ENCODE measurements around the gene LGSN.

LGSN gene

DNA sequence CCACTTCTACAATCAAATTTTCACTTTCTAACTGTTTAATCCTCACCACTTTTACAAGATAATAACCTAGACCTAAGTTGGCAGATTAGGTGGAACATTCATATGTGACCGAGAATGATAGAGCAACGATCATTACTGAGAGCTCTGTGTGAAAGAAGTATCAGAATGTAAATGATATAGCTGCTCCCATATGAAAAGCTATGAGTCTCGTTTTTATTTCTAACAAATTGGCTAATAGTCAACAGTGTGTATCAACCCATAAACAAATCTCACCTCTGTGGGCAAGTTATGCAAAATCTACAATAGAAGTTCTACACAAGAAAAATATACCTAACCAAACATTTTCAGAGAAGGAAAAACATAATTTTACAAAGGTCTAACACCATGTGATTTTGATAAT, 3.7 kb downstream of the LGSN start:
- TF ChIP-seq, protein P1, sequence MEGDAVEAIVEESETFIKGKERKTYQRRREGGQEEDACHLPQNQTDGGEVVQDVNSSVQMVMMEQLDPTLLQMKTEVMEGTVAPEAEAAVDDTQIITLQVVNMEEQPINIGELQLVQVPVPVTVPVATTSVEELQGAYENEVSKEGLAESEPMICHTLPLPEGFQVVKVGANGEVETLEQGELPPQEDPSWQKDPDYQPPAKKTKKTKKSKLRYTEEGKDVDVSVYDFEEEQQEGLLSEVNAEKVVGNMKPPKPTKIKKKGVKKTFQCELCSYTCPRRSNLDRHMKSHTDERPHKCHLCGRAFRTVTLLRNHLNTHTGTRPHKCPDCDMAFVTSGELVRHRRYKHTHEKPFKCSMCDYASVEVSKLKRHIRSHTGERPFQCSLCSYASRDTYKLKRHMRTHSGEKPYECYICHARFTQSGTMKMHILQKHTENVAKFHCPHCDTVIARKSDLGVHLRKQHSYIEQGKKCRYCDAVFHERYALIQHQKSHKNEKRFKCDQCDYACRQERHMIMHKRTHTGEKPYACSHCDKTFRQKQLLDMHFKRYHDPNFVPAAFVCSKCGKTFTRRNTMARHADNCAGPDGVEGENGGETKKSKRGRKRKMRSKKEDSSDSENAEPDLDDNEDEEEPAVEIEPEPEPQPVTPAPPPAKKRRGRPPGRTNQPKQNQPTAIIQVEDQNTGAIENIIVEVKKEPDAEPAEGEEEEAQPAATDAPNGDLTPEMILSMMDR (IDR thresholded peaks at IDR 0.05; ENCODE audit: low read depth, low read length) = no peak
- TF ChIP-seq EZH2phosphoT487 (IDR thresholded peaks at IDR 0.05; ENCODE audit: low read depth) = no peak
- H3K27me3 ChIP-seq (ENCODE audit: low read depth, low read length) = no peaks in the 10 kb centered on the region
- H4K20me1 ChIP-seq (ENCODE audit: insufficient read depth, low read length) = no peaks in the 10 kb centered on the region
- H3K4me3 ChIP-seq (ENCODE audit: low read length) = no peak overlapping the region
- no peaks in the 10 kb centered on the region for H3K4me1 ChIP-seq (ENCODE audit: low read length)
- H3K4me2 ChIP-seq (ENCODE audit: low read length) = no peak overlapping the region
- no peaks in the 10 kb centered on the region for H3K79me2 ChIP-seq (ENCODE audit: low read length)
- no peak overlapping the region for H3K9ac ChIP-seq (ENCODE audit: low read length)
- no peak overlapping the region for H3K27ac ChIP-seq (ENCODE audit: low read length)
- no peak overlapping the region for H2AFZ ChIP-seq (ENCODE audit: low read depth, low read length)
- H3K9me3 ChIP-seq (ENCODE audit: insufficient read depth, low read length) = no peaks in the 10 kb centered on the region
- H3K36me3 ChIP-seq (replicated peaks; ENCODE audit: low read depth, low read length) = no peaks in the 10 kb centered on the region

DNA sequence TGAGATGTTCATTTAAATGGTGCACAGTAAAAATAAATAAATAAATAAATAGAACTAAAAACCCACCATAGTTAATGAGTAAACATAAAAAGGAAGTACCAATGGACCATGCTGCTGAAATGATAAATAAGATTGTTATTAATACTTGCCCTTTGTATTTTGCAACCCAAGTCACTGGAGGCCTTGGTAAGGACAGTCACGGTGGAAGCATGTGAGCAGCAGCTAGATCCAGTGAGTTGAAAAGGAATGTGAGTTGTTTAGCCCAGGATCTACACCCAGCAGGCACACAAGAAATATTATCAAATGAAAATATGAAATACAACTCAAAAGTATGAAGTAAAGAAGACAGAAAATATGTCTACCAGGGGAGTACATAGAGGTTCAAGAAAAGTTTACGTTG, 6.7 kb downstream of the LGSN start:
- no peak for TF ChIP-seq EZH2phosphoT487 (IDR thresholded peaks at IDR 0.05; ENCODE audit: low read depth)
- no peak overlapping the region for H3K27ac ChIP-seq (ENCODE audit: low read length)
- no peaks in the 10 kb centered on the region for H3K27me3 ChIP-seq (ENCODE audit: low read depth, low read length)
- no peaks in the 10 kb centered on the region for H3K4me1 ChIP-seq (ENCODE audit: low read length)
- no peak overlapping the region for H2AFZ ChIP-seq (ENCODE audit: low read depth, low read length)
- no peaks in the 10 kb centered on the region for H3K79me2 ChIP-seq (ENCODE audit: low read length)
- H3K9me3 ChIP-seq (ENCODE audit: insufficient read depth, low read length) = no peaks in the 10 kb centered on the region
- H3K4me3 ChIP-seq (ENCODE audit: low read length) = no peak overlapping the region
- H3K9ac ChIP-seq (ENCODE audit: low read length) = no peak overlapping the region
- H4K20me1 ChIP-seq (ENCODE audit: insufficient read depth, low read length) = no peaks in the 10 kb centered on the region
- H3K4me2 ChIP-seq (ENCODE audit: low read length) = no peak overlapping the region
- no peaks in the 10 kb centered on the region for H3K36me3 ChIP-seq (replicated peaks; ENCODE audit: low read depth, low read length)

DNA sequence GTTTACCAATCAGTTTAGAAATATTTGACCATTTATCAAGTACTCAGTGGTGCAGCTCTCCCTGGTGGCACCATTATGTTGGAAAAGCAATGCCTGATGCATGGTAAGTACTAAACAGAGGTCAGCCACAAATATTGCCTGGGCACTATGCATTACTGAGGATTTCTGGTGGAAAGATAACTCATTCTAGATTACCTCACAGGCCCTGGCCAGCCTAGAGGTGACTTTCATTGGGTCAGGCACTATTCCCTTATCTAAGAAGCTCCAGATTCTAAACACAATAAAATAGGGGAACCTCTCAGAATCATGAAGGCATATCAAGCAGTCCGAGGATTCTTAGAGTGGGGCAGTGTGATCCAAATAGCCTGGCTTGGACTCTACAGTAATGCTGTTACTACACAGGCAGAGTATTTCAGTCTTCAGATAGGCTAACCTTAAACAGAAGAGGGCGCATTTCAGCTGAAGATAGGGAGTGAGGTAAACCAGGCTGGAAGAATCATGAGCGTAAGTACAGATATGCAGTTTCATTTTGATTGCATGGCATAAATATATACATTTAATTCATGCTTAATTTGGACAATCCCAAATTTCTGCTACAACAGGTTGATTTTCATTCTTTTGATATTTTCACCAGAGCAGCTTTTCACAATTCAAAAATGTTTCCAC, 12.1 kb downstream of the LGSN start:
- Histone ChIP-seq H3K4me1 (ENCODE audit: low read length) (peaks cover 5% of the 10 kb centered on the region), H3K4me3 (ENCODE audit: low read length) (peak overlapping the region; percentile 73), H3K27me3 (ENCODE audit: low read depth, low read length) (no peaks in the 10 kb centered on the region), H3K4me2 (ENCODE audit: low read length) (peak overlapping the region; percentile 54), H2AFZ (ENCODE audit: low read depth, low read length) (0 out of 2 replicates have a peak overlapping the region, but pooled peaks have one; percentile 48), H3K9me3 (ENCODE audit: insufficient read depth, low read length) (no peaks in the 10 kb centered on the region), H4K20me1 (ENCODE audit: insufficient read depth, low read length) (no peaks in the 10 kb centered on the region), H3K9ac (ENCODE audit: low read length) (peak overlapping the region; percentile 11; the same call in 1 of the 2 replicates), H3K27ac (ENCODE audit: low read length) (no peak overlapping the region), H3K79me2 (ENCODE audit: low read length) (no peaks in the 10 kb centered on the region), H3K36me3 (replicated peaks; ENCODE audit: low read depth, low read length) (no peaks in the 10 kb centered on the region)
- no peak for TF ChIP-seq EZH2phosphoT487 (IDR thresholded peaks at IDR 0.05; ENCODE audit: low read depth)
- TF ChIP-seq, protein P1 (IDR thresholded peaks at IDR 0.05; ENCODE audit: low read depth, low read length) = peak; percentile 92

DNA sequence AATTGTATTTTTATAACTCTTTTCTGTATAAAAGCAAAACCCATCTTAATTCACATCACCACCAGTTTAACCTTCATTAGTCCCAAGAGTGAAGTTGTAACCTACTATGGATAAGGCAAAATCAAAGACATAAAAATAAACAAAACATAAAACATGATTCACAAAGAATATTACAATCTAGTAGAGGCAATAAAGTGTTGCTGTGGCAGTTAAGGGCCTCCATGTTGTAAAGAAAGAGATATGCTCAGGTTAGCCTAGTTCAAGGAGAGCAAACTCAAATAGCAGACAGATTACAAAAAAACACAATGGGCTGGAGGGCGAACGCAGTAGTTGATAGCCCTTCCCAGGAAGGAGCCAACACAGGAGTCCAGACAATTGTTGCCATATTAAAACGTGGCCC, 13.4 kb downstream of the LGSN start:
- Histone ChIP-seq H2AFZ (ENCODE audit: low read depth, low read length) (no peak overlapping the region), H3K9ac (ENCODE audit: low read length) (no peak overlapping the region), H3K27ac (ENCODE audit: low read length) (no peak overlapping the region)

More for the DNA sequence above, 13.4 kb downstream of the LGSN start:
- Histone ChIP-seq H3K4me3 (ENCODE audit: low read length) (no peak overlapping the region), H3K79me2 (ENCODE audit: low read length) (no peaks in the 10 kb centered on the region), H3K4me1 (ENCODE audit: low read length) (peaks cover 5% of the 10 kb centered on the region), H4K20me1 (ENCODE audit: insufficient read depth, low read length) (no peaks in the 10 kb centered on the region), H3K36me3 (replicated peaks; ENCODE audit: low read depth, low read length) (no peaks in the 10 kb centered on the region), H3K9me3 (ENCODE audit: insufficient read depth, low read length) (no peaks in the 10 kb centered on the region), H3K27me3 (ENCODE audit: low read depth, low read length) (no peaks in the 10 kb centered on the region), H3K4me2 (ENCODE audit: low read length) (no peak overlapping the region)
- TF ChIP-seq EZH2phosphoT487 (IDR thresholded peaks at IDR 0.05; ENCODE audit: low read depth) = no peak
- TF ChIP-seq, protein P1 (IDR thresholded peaks at IDR 0.05; ENCODE audit: low read depth, low read length) = no peak
